GM12878 (cell line): Measurements from ENCODE around the gene ISG20L2. TPM values are rescaled to one million over a fixed set of nuclear protein-coding genes. Genes with fewer than 3 reads are reported as not detected.

Experiments used
- BACH1 ChIP-seq: fragments of 450-650 bp; IDR thresholded peaks from 2 replicates; pipeline ENCODE4 v1.6.1; 2017; ENCODE audit warnings: mild to moderate bottlenecking, borderline replicate concordance
- FOXM1 ChIP-seq: IDR thresholded peaks from 2 replicates; pipeline ENCODE4 v1.6.1; 2012; ENCODE audit warnings: low read depth, mild to moderate bottlenecking, inconsistent platforms, low read length, moderate library complexity
- IKZF1 ChIP-seq: fragments of 450-650 bp; conservative IDR thresholded peaks from 2 replicates; pipeline ENCODE4 v1.6.1; 2017; ENCODE audit warnings: antibody characterized with exemption, mild to moderate bottlenecking
- JUNB ChIP-seq: IDR thresholded peaks from 2 replicates; pipeline ENCODE4 v1.6.1; 2016; ENCODE audit warnings: antibody characterized with exemption, mild to moderate bottlenecking
- NR2C2 ChIP-seq: IDR thresholded peaks from 2 replicates; pipeline ENCODE4 v1.6.1; 2011; ENCODE audit warnings: borderline replicate concordance, low read depth; ENCODE audit not compliant: control insufficient read depth, insufficient read length
- POLR2A ChIP-seq: IDR thresholded peaks from 2 replicates; pipeline ENCODE4 v1.6.1; 2011; ENCODE audit warnings: low read depth, mild to moderate bottlenecking, low read length
- RELA ChIP-seq: fragments of 450-650 bp; IDR thresholded peaks from 2 replicates; pipeline ENCODE4 v1.8.0; 2014; ENCODE audit warnings: borderline replicate concordance; ENCODE audit not compliant: partially characterized antibody
- SIN3A ChIP-seq: IDR thresholded peaks from 2 replicates; pipeline ENCODE4 v1.6.1; 2012; ENCODE audit warnings: low read depth, low read length, improper control_type of control experiment
- WRNIP1 ChIP-seq: IDR thresholded peaks from 2 replicates; pipeline ENCODE4 v1.6.1; 2011; ENCODE audit warnings: low read depth, low read length, improper control_type of control experiment, borderline replicate concordance
- polyA plus RNA-seq, 11 experiments: library from polyadenylated mRNA; depleted of rRNA in 4 of 11; unstranded in 6 of 11; stranded (reverse) in 5 of 11; fragments of >200 nt; fragmentation: Nextera tagmentation in 4 of 11; fragmentation: Illumina TruSeq in 1 of 11; extraction: Ambion mirVana in 4 of 11; extraction: Trizol in 1 of 11; gene quantifications; 1 replicate in 1 of 11; 2 replicates in 10 of 11; pipeline versions ENCODE4 v1.2.1 to v1.2.3, GENCODE V29; 2011 to 2016; ENCODE audit warnings: inconsistent platforms in 2 of 11, missing spikeins in 2 of 11, low read depth in 1 of 11
- total RNA-seq, 4 experiments: library from RNA; depleted of rRNA in 3 of 4; stranded (reverse); fragments of >200 nt in 3 of 4; fragmentation: Illumina TruSeq in 1 of 4; extraction: Trizol in 1 of 4; gene quantifications; 2 replicates each; pipeline versions ENCODE4 v1.2.1 to v1.2.3, GENCODE V29; 2013 to 2021
- TF ChIP-seq, protein P1 (sequence below): fragments of 450-650 bp; IDR thresholded peaks from 2 replicates; pipeline ENCODE4 v1.6.1; 2017; ENCODE audit warnings: mild to moderate bottlenecking
- TF ChIP-seq, protein P2 (sequence below): fragments of 450-650 bp; IDR thresholded peaks from 2 replicates; pipeline ENCODE4 v1.6.1; 2017; ENCODE audit warnings: mild to moderate bottlenecking, moderate library complexity
- TF ChIP-seq, protein P3 (sequence below): fragments of 450-650 bp; IDR thresholded peaks from 2 replicates; pipeline ENCODE4 v1.6.1; 2017; ENCODE audit warnings: antibody characterized with exemption, mild to moderate bottlenecking, moderate library complexity
- TF ChIP-seq, protein P4 (sequence below): IDR thresholded peaks from 2 replicates; pipeline ENCODE4 v1.6.1; 2011; ENCODE audit warnings: mild to moderate bottlenecking, low read depth, low read length, moderate library complexity; ENCODE audit not compliant: insufficient replicate concordance
- TF ChIP-seq, protein P5 (sequence below): fragments of 450-650 bp; IDR thresholded peaks from 2 replicates; pipeline ENCODE4 v1.6.1; 2016; ENCODE audit warnings: mild to moderate bottlenecking, moderate library complexity, borderline replicate concordance

ISG20L2 gene
- total and polyA plus RNA-seq, 10 of the 15 experiments (the other 5 are each of a cell fraction or from before 2014, with no cell fraction given) = 16.4 to 111 (median 48.0) TPM

DNA sequence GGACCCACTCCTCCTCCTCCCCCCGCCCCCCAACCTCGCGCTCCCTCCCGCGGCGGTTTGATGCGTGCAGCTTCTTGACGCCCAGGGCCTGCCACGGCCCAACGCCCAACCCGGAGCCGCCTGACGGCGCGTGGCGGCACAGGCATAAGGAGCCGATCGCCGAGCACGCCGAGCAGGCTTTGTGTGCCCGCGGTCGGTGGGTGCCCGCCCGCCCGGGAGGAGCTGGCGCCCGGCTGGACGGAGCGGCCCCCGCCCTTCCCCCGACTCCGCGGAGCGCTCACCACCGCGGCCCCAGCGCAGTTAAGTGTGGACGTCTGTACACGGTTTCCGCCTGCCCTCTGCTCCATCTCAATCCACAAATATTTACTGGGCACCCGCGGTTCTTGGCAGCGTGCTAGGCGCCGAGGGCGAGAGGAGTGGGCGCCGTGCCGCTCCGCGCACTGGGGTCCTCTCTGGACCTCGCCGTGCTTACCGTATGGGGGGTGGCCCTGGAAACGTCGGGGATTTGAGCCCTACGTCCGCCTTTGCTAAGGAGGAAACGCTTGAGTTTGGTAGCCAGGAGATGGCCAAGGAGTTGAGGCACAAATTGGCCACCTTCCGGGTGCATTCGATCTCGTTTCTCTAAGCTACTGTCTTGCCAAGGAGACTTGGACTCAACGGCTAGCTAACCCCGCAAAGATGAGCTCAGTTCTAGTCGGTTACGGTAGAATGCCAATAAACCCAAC lies 23.4 kb upstream of the ISG20L2 start (continued):
- TF ChIP-seq, protein P1, sequence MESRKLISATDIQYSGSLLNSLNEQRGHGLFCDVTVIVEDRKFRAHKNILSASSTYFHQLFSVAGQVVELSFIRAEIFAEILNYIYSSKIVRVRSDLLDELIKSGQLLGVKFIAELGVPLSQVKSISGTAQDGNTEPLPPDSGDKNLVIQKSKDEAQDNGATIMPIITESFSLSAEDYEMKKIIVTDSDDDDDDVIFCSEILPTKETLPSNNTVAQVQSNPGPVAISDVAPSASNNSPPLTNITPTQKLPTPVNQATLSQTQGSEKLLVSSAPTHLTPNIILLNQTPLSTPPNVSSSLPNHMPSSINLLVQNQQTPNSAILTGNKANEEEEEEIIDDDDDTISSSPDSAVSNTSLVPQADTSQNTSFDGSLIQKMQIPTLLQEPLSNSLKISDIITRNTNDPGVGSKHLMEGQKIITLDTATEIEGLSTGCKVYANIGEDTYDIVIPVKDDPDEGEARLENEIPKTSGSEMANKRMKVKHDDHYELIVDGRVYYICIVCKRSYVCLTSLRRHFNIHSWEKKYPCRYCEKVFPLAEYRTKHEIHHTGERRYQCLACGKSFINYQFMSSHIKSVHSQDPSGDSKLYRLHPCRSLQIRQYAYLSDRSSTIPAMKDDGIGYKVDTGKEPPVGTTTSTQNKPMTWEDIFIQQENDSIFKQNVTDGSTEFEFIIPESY = no peak
- TF ChIP-seq, protein P2, sequence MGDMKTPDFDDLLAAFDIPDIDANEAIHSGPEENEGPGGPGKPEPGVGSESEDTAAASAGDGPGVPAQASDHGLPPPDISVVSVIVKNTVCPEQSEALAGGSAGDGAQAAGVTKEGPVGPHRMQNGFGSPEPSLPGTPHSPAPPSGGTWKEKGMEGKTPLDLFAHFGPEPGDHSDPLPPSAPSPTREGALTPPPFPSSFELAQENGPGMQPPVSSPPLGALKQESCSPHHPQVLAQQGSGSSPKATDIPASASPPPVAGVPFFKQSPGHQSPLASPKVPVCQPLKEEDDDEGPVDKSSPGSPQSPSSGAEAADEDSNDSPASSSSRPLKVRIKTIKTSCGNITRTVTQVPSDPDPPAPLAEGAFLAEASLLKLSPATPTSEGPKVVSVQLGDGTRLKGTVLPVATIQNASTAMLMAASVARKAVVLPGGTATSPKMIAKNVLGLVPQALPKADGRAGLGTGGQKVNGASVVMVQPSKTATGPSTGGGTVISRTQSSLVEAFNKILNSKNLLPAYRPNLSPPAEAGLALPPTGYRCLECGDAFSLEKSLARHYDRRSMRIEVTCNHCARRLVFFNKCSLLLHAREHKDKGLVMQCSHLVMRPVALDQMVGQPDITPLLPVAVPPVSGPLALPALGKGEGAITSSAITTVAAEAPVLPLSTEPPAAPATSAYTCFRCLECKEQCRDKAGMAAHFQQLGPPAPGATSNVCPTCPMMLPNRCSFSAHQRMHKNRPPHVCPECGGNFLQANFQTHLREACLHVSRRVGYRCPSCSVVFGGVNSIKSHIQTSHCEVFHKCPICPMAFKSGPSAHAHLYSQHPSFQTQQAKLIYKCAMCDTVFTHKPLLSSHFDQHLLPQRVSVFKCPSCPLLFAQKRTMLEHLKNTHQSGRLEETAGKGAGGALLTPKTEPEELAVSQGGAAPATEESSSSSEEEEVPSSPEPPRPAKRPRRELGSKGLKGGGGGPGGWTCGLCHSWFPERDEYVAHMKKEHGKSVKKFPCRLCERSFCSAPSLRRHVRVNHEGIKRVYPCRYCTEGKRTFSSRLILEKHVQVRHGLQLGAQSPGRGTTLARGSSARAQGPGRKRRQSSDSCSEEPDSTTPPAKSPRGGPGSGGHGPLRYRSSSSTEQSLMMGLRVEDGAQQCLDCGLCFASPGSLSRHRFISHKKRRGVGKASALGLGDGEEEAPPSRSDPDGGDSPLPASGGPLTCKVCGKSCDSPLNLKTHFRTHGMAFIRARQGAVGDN = peak; percentile 49
- TF ChIP-seq JUNB = no peak
- TF ChIP-seq BACH1 = peak; percentile 69; the same call in 1 of the 2 replicates
- TF ChIP-seq RELA = peak; percentile 35
- TF ChIP-seq FOXM1 = no peak
- TF ChIP-seq, protein P3, sequence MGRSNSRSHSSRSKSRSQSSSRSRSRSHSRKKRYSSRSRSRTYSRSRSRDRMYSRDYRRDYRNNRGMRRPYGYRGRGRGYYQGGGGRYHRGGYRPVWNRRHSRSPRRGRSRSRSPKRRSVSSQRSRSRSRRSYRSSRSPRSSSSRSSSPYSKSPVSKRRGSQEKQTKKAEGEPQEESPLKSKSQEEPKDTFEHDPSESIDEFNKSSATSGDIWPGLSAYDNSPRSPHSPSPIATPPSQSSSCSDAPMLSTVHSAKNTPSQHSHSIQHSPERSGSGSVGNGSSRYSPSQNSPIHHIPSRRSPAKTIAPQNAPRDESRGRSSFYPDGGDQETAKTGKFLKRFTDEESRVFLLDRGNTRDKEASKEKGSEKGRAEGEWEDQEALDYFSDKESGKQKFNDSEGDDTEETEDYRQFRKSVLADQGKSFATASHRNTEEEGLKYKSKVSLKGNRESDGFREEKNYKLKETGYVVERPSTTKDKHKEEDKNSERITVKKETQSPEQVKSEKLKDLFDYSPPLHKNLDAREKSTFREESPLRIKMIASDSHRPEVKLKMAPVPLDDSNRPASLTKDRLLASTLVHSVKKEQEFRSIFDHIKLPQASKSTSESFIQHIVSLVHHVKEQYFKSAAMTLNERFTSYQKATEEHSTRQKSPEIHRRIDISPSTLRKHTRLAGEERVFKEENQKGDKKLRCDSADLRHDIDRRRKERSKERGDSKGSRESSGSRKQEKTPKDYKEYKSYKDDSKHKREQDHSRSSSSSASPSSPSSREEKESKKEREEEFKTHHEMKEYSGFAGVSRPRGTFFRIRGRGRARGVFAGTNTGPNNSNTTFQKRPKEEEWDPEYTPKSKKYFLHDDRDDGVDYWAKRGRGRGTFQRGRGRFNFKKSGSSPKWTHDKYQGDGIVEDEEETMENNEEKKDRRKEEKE = no peak
- peak; percentile 81 for TF ChIP-seq SIN3A
- TF ChIP-seq, protein P4, sequence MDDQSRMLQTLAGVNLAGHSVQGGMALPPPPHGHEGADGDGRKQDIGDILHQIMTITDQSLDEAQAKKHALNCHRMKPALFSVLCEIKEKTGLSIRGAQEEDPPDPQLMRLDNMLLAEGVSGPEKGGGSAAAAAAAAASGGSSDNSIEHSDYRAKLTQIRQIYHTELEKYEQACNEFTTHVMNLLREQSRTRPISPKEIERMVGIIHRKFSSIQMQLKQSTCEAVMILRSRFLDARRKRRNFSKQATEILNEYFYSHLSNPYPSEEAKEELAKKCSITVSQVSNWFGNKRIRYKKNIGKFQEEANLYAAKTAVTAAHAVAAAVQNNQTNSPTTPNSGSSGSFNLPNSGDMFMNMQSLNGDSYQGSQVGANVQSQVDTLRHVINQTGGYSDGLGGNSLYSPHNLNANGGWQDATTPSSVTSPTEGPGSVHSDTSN = no peak
- TF ChIP-seq NR2C2 = peak; percentile 75
- peak; percentile 84 for TF ChIP-seq POLR2A
- TF ChIP-seq IKZF1 = peak; percentile 82
- no peak for TF ChIP-seq WRNIP1
- TF ChIP-seq, protein P5, sequence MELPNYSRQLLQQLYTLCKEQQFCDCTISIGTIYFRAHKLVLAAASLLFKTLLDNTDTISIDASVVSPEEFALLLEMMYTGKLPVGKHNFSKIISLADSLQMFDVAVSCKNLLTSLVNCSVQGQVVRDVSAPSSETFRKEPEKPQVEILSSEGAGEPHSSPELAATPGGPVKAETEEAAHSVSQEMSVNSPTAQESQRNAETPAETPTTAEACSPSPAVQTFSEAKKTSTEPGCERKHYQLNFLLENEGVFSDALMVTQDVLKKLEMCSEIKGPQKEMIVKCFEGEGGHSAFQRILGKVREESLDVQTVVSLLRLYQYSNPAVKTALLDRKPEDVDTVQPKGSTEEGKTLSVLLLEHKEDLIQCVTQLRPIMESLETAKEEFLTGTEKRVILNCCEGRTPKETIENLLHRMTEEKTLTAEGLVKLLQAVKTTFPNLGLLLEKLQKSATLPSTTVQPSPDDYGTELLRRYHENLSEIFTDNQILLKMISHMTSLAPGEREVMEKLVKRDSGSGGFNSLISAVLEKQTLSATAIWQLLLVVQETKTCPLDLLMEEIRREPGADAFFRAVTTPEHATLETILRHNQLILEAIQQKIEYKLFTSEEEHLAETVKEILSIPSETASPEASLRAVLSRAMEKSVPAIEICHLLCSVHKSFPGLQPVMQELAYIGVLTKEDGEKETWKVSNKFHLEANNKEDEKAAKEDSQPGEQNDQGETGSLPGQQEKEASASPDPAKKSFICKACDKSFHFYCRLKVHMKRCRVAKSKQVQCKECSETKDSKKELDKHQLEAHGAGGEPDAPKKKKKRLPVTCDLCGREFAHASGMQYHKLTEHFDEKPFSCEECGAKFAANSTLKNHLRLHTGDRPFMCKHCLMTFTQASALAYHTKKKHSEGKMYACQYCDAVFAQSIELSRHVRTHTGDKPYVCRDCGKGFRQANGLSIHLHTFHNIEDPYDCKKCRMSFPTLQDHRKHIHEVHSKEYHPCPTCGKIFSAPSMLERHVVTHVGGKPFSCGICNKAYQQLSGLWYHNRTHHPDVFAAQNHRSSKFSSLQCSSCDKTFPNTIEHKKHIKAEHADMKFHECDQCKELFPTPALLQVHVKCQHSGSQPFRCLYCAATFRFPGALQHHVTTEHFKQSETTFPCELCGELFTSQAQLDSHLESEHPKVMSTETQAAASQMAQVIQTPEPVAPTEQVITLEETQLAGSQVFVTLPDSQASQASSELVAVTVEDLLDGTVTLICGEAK = no peak; the same call in 1 of the 2 replicates
